Rectal smooth muscle tissue (tissue), 1 donor: Measurements from ENCODE around the gene GRIN2D.

Experiments used
- H3K27ac ChIP-seq: one replicate; pipeline ENCODE4 v1.7.0; 2013; ENCODE audit warnings: low read depth, low read length, inconsistent platforms
- H3K27me3 ChIP-seq: one replicate; pipeline ENCODE4 v1.7.0; 2013; ENCODE audit warnings: low read length; ENCODE audit not compliant: control insufficient read depth, insufficient read depth
- H3K36me3 ChIP-seq: one replicate; pipeline ENCODE4 v1.7.0; 2013; ENCODE audit warnings: low read length; ENCODE audit not compliant: control insufficient read depth, insufficient read depth
- H3K4me1 ChIP-seq: one replicate; pipeline ENCODE4 v1.7.0; 2013; ENCODE audit warnings: low read length; ENCODE audit not compliant: control insufficient read depth, insufficient read depth
- H3K4me3 ChIP-seq: one replicate; pipeline ENCODE4 v1.7.0; 2013; ENCODE audit warnings: low read length
- H3K9ac ChIP-seq: one replicate; pipeline ENCODE4 v1.7.0; 2013; ENCODE audit warnings: low read length

GRIN2D gene

GRCh38 chr19:48395170-48395455 is 1.6 kb downstream of the GRIN2D start:
- H3K4me1 ChIP-seq, result no peaks in the 10 kb centered on the region
- H3K36me3 ChIP-seq, result no peaks in the 10 kb centered on the region
- peaks cover 46% of the 10 kb centered on the region for H3K27me3 ChIP-seq
- H3K27ac ChIP-seq, result no peak overlapping the region
- H3K4me3 ChIP-seq, result no peak overlapping the region
- H3K9ac ChIP-seq, result no peak overlapping the region

DNA sequence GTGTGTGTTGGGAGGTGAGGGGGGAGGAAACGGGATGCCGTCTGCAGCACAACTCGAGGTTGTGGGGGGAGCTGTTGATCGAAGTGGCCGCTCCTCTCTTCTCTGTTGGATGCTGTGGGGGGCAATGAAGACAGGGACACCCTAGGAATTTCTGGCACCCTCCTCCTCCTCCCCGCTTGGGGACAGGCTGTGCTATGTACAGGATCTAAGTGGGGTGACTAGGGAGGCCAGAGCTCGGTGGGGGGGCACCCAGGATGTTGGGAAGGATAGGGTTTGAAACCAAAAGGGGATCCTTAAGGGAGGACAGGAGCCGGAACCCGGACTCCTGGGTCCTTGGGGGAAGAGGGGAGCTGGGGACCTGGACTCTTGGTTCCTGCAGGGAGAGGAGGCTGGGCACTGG is 2.0 kb downstream of the GRIN2D start:
- Histone ChIP-seq H3K36me3 (no peaks in the 10 kb centered on the region), H3K4me3 (no peak overlapping the region), H3K9ac (no peak overlapping the region), H3K27ac (no peak overlapping the region), H3K4me1 (no peaks in the 10 kb centered on the region), H3K27me3 (peaks cover 46% of the 10 kb centered on the region)

GRCh38 chr19:48396016-48396823 is 2.8 kb downstream of the GRIN2D start:
- Histone ChIP-seq H3K9ac (no peak overlapping the region), H3K36me3 (no peaks in the 10 kb centered on the region), H3K4me3 (no peak overlapping the region), H3K27ac (no peak overlapping the region), H3K4me1 (no peaks in the 10 kb centered on the region), H3K27me3 (peaks cover 46% of the 10 kb centered on the region)

DNA sequence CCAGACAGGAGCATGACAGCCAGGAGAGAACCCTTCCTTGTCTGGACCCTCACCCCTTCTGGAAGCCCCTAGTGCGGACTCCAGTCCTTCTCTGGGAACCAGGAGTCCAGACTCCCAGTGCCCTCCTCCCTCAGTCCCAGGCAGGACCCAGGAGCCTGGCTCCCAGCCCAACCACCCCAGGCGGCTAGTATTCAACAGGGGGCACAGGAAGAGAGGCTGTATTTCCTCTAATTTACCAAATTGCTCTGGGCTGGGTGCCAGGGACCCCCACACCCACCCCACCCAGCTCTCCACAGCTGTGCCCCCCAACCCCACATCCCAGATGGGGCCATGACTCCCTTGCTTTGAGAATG is 3.3 kb downstream of the GRIN2D start:
- Histone ChIP-seq H3K27ac (no peak overlapping the region), H3K36me3 (no peaks in the 10 kb centered on the region), H3K4me1 (no peaks in the 10 kb centered on the region), H3K4me3 (no peak overlapping the region), H3K9ac (no peak overlapping the region), H3K27me3 (peaks cover 46% of the 10 kb centered on the region)

- H3K9ac ChIP-seq, result no peak overlapping the region
- no peaks in the 10 kb centered on the region for H3K36me3 ChIP-seq
- peak overlapping the region; percentile 29 for H3K4me3 ChIP-seq
- H3K27ac ChIP-seq, result no peak overlapping the region
- H3K4me1 ChIP-seq, result no peaks in the 10 kb centered on the region
- peaks cover 46% of the 10 kb centered on the region for H3K27me3 ChIP-seq
Measured at GRCh38 chr19:48397263-48398101, 4.0 kb downstream of the GRIN2D start.

GRCh38 chr19:48398102-48398374 is 4.6 kb downstream of the GRIN2D start:
- H3K36me3 ChIP-seq, result no peaks in the 10 kb centered on the region
- H3K4me1 ChIP-seq, result no peaks in the 10 kb centered on the region
- H3K27me3 ChIP-seq, result peaks cover 42% of the 10 kb centered on the region
- peak overlapping the region; percentile 29 for H3K4me3 ChIP-seq
- H3K9ac ChIP-seq, result no peak overlapping the region
- H3K27ac ChIP-seq, result no peak overlapping the region

DNA sequence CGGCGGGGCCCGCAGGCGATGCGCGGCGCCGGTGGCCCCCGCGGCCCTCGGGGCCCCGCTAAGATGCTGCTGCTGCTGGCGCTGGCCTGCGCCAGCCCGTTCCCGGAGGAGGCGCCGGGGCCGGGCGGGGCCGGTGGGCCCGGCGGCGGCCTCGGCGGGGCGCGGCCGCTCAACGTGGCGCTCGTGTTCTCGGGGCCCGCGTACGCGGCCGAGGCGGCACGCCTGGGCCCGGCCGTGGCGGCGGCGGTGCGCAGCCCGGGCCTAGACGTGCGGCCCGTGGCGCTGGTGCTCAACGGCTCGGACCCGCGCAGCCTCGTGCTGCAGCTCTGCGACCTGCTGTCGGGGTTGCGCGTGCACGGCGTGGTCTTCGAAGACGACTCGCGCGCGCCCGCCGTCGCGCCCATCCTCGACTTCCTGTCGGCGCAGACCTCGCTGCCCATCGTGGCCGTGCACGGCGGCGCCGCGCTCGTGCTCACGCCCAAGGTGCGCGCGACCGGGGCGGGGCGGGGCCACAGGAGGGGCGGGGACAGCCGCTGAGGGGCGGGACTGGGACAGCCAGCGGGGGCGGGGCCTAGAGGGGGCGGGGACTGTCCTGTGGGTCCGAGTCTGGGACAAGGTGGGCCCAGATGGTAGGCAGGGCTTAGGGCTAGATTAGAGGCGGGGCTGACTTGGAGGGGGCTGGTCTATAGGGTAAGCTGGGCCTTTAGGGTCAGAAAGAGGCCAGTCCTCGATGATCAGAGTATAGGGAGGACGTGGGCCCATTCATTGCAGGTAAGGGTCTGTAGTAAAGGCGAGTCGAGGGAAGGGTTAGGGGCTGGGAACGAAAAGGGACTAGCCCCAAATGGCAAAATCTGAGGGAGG is 5.1 kb downstream of the GRIN2D start:
- peaks cover 38% of the 10 kb centered on the region for H3K27me3 ChIP-seq
- H3K4me3 ChIP-seq, result peak overlapping the region; percentile 57
- no peak overlapping the region for H3K27ac ChIP-seq
- no peaks in the 10 kb centered on the region for H3K4me1 ChIP-seq
- no peak overlapping the region for H3K9ac ChIP-seq
- no peaks in the 10 kb centered on the region for H3K36me3 ChIP-seq

DNA sequence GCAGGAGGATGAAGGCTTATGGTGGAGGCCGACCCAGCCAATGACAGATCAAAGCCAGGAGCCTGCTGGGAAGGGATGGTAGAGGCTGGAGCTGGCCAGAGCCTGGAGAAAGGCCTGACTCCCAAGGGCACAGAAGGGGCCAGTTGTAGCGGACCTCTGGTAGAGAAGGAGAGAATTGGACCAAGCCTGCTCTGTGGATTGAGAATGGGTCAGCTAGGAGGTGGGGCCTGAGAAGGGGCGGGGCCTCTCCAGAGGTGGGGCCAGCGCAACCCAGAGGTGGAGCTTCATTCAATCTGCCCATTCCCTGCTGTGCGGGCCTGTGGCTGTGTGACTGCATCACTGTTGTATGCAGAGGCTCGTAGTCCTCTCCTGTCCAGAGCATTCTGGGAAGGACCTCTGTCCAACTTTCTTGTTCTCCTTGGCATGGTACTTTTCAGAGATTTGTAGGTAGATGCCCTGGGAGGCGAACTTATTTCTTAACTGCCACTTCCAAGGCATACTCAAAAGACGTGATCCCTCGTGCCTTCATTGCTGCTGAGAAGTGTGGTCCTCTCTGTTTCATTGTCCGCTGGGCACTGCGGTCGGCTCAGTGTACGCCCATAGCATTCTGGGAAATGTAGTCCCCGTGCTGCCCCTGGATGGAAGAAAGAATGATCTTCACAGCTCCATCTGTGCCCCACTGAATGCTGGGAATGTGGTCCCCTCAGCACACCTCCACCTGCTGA is 6.7 kb downstream of the GRIN2D start:
- Histone ChIP-seq H3K4me3 (peak overlapping the region; percentile 17), H3K9ac (no peak overlapping the region), H3K4me1 (no peaks in the 10 kb centered on the region), H3K27ac (no peak overlapping the region), H3K36me3 (no peaks in the 10 kb centered on the region), H3K27me3 (peaks cover 28% of the 10 kb centered on the region)

DNA sequence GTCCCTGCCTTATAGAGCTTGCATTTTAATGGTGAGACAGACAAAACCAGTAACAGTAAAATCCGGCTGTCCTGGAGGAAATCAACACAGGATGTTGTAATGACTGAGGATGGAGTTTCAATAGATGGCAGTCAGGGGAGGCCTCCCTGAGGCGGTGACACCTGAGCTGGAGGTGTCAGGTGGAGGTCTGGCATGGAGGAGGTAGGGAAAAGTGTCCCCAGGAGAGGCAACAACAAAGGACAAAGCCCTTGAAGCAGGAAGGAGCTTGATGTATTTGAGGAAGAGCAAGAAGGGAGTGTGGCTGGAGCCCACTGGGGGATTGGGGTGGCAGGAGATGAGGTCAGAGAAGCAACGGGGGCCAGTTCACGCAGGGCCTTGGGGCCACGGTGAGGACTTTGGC is 7.8 kb downstream of the GRIN2D start:
- Histone ChIP-seq H3K4me3 (no peak overlapping the region), H3K9ac (no peak overlapping the region), H3K4me1 (no peaks in the 10 kb centered on the region), H3K27ac (no peak overlapping the region), H3K27me3 (peaks cover 17% of the 10 kb centered on the region), H3K36me3 (no peaks in the 10 kb centered on the region)

GRCh38 chr19:48403606-48404005 is 10.1 kb downstream of the GRIN2D start:
- H3K4me1 ChIP-seq, result no peaks in the 10 kb centered on the region
- H3K4me3 ChIP-seq, result no peak overlapping the region
- H3K9ac ChIP-seq, result no peak overlapping the region
- H3K27ac ChIP-seq, result no peak overlapping the region
- H3K27me3 ChIP-seq, result no peaks in the 10 kb centered on the region
- no peaks in the 10 kb centered on the region for H3K36me3 ChIP-seq

DNA sequence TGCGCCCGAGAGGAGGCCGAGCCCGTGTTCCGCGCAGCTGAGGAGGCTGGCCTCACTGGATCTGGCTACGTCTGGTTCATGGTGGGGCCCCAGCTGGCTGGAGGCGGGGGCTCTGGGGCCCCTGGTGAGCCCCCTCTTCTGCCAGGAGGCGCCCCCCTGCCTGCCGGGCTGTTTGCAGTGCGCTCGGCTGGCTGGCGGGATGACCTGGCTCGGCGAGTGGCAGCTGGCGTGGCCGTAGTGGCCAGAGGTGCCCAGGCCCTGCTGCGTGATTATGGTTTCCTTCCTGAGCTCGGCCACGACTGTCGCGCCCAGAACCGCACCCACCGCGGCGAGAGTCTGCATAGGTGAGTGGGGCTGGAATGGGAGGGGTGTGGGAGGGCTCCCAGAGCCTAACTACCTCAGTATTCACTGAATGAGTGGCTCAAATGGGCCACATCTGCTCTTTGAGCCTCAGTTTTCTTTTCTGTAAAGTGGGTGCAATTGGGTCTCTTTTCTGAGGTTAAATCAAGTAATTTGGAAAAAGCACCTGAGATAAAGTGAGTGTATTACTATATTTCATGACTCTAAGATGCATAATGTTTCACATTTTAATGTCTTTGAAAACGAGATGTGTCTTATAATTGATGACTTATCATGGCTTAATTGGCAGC is 11.7 kb downstream of the GRIN2D start:
- no peak overlapping the region for H3K9ac ChIP-seq
- no peak overlapping the region for H3K27ac ChIP-seq
- H3K27me3 ChIP-seq, result no peaks in the 10 kb centered on the region
- H3K4me1 ChIP-seq, result no peaks in the 10 kb centered on the region
- H3K36me3 ChIP-seq, result no peaks in the 10 kb centered on the region
- H3K4me3 ChIP-seq, result no peak overlapping the region

- H3K27me3 ChIP-seq, result no peaks in the 10 kb centered on the region
- H3K9ac ChIP-seq, result no peak overlapping the region
- H3K36me3 ChIP-seq, result no peaks in the 10 kb centered on the region
- H3K4me3 ChIP-seq, result no peak overlapping the region
- H3K27ac ChIP-seq, result no peak overlapping the region
- H3K4me1 ChIP-seq, result no peaks in the 10 kb centered on the region
Measured at GRCh38 chr19:48405850-48406249, 12.4 kb downstream of the GRIN2D start.
